HG03175 (cell line): ENCODE results near the gene SELE.
A peak's percentile ranks its signal among the peaks of the same experiment; 100 is the strongest.
"Not testable (repeated sequence)": the region's sequence is repeated elsewhere in the genome, so short reads cannot be mapped to it uniquely, and the experiment has no call there.

Experiments
- ATAC-seq: cut with Tn5 transposase; IDR thresholded peaks from one replicate; pipeline ENCODE4 v1.9.1; 2021; ENCODE audit warnings: mild to moderate bottlenecking, moderate library complexity; ENCODE audit not compliant: unreplicated experiment

The SELE gene

DNA sequence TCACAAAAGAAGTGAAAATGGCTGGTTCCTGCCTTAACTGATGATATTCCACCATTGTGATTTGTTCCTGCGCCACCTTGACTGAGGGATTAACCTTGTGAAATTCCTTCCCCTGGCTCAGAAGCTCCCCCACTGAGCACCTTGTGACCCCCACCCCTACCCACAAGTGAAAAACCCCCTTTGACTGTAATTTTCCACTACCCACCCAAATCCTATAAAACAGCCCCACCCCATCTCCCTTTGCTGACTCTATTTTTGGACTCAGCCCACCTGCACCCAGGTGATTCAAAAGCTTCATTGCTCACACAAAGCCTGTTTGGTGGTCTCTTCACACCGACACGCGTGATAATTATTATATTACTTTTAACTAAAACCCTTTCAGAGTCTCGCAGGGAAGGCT is 45.5 kb downstream of the SELE start:
- ATAC-seq: not testable (repeated sequence)

DNA sequence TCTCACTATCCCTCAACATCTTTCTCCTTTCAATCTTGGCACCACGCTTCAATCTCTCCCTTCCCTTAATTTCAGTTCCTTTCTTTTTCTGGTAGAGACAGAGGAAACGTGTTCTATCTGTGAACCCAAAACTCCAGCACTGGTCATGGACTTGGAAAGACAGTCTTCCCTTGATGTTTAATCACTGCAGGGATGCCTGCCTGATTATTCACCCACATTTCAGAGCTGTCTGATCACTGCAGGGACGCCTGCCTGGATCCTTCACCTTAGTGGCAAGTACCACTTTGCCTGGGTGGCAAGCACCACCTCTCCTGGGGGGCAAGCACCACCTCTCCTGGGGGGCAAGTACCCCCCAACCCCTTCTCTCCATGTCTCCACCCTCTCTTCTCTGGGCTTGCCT is 50.2 kb downstream of the SELE start:
- ATAC-seq: no peak

DNA sequence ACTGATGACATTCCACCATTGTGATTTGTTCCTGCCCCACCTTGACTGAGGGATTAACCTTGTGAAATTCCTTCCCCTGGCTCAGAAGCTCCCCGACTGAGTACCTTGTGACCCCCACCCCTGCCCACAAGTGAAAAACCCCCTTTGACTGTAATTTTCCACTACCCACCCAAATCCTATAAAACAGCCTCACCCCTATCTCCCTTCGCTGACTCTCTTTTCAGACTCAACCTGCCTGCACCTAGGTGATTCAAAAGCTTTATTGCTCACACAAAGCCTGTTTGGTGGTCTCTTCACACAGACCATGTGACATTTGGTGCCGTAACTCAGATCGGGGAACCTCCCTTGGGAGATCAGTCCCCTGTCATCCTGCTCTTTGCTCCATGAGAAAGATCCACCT is 50.7 kb downstream of the SELE start:
- not testable (repeated sequence) for ATAC-seq

DNA sequence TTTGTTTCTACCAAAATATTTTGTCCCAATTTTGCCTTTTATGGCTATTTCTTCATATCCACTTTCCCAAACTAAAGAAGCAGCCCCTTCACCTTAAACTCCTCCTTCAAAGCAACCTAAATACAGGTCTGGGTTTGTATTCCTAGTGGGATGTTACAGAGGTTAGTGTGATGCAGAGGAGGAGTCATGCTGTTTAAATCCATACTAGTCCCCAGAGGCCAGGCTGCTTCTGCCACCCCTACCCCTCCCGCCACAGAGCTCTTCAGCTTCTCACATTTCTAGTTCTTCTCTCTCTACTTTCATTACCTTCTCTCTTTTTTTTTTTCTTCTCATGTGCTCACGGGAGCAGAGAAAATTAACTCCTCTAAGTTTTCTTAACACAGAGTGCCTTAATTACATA is 51.8 kb downstream of the SELE start:
- no peak for ATAC-seq

DNA sequence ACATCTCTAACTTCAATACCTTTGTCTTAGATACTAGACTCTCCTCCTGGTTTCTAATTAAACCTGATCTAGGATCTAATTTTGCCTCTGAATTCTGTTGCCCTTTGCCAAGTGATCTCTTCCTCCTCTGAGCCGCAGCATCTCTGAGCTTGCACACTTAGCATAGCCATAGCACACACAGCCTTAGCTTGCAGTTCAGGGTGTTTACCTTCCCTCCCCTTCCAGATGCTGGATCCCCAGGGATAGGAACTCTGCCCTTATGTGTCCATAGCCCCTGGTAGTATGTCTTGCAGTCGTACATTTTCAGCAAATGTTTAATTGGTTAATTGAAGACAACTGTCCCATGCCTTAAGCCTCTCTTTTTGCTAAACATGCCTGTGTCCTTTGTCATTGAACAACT is 52.7 kb downstream of the SELE start:
- peak; percentile 27 for ATAC-seq

DNA sequence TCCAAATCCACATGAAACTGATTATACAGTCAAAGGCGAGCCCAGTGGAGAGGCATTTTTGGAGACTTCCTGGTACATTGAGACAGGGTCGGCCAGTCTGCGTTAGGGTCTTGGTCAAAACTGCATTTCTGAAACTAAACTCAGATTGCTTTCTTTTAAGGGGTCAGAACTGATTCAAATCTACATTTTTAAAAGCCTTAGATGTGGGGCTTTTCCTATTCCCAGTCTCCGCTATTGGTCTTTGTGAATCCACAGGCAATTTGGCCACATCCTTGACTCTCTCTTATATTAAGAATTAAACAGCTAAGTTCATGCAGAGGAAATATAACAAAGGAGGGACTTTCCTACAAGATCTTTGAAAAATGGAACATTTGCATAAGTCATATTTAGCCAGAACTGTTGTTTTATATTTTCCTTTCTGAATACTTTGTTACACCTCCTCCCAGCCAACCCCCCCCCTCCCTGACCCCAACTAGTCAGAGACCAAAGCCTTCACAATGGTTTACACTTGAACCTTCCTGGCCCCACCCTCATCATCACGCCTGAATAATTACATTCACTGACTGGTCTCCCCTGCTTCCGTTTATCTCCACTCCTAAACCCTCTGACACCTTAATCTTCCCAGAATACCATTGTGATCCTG is 53.4 kb downstream of the SELE start:
- ATAC-seq: peak; percentile 47

DNA sequence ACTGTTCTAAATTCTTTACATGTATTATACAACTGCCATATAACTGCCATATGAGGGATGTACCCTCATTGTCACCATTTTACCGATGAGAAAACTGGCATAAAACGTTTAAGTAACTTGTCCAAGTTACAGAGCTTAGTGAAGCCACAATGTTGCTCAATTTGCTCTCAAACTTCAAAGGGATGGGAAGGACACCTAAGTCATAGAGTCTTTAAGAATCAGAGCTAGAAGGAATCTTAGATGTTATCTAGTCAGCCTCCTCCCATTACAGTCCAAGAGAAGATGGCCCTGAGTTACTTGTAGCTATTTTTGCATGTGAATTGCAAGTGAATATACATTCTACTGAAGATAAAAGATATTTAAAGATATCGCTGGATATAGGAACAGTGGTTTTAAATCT is 54.2 kb downstream of the SELE start:
- no peak for ATAC-seq

DNA sequence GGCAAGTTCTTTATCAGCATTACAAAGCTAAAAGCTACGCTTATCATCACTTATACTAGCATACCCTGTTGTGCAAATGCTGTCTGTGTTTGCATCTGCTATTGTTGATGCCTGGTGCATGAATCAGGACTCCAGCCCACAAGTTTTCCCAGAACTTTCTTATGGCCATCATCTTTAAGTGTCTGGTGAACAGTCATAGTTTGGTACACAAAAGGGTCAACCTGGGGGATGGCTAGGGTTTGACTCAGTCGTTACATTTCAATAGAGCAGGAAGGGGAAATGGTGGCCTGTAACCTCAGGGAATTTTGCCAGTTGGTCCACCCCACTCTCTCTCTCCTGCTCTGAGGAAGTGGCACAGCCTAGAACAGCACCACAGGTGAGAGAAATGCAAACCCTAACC is 57.9 kb downstream of the SELE start:
- ATAC-seq: no peak
